Keratinocyte (primary cell): ENCODE measurements around the gene STARD10. TPM values are rescaled to one million over a fixed set of nuclear protein-coding genes. Genes with fewer than 3 reads are reported as not detected.

Experiments used
- DNase-seq: peaks from one replicate; pipeline ENCODE4 v3.0.0-alpha.2; 2011; ENCODE audit warnings: low read depth, missing footprints, low spot score
- FAIRE-seq: peaks from 2 replicates; lab custom pipeline; 2011; peaks lifted over from hg19 to GRCh38; lab: Jason Lieb, UNC
- H2AFZ ChIP-seq: 2 replicates; pipeline ENCODE4 v1.6.0; 2012; ENCODE audit warnings: low read length, control low read depth, inconsistent platforms; ENCODE audit not compliant: control insufficient read depth
- H3K27ac ChIP-seq: 2 replicates; pipeline ENCODE4 v1.5.1; 2011; ENCODE audit warnings: low read length; ENCODE audit not compliant: control insufficient read depth, insufficient read depth
- H3K27me3 ChIP-seq: 3 replicates; pipeline ENCODE4 v1.6.0; 2011; ENCODE audit warnings: low read length; ENCODE audit not compliant: control insufficient read depth, insufficient read depth; ENCODE audit errors: extremely low read depth
- H3K36me3 ChIP-seq, 2 experiments: 2 replicates in 1 of 2; 3 replicates in 1 of 2; pipeline ENCODE4 v1.5.1; 2011; ENCODE audit warnings: low read length in 2 of 2, mild to moderate bottlenecking in 1 of 2; ENCODE audit not compliant: control insufficient read depth in 2 of 2, insufficient read depth in 2 of 2; ENCODE audit errors: extremely low read depth in 1 of 2
- H3K4me1 ChIP-seq: 3 replicates; pipeline ENCODE4 v1.5.1; 2011; ENCODE audit warnings: low read length; ENCODE audit not compliant: control insufficient read depth, insufficient read depth; ENCODE audit errors: extremely low read depth
- H3K4me2 ChIP-seq: 3 replicates; pipeline ENCODE4 v1.6.0; 2011; ENCODE audit warnings: low read depth, low read length; ENCODE audit not compliant: control insufficient read depth, insufficient read depth; ENCODE audit errors: extremely low read depth
- H3K4me3 ChIP-seq, 3 experiments: fragments of 200-600 bp in 1 of 3; sonication (generic) in 1 of 3; 2 replicates in 2 of 3; 3 replicates in 1 of 3; pipeline ENCODE4 v1.5.1; 2011 to 2016; ENCODE audit warnings: low read length in 3 of 3, mild to moderate bottlenecking in 3 of 3, control low read depth in 2 of 3, inconsistent platforms in 1 of 3, low read depth in 1 of 3, mixed read lengths in 1 of 3, mixed run types in 1 of 3, moderate library complexity in 1 of 3; ENCODE audit not compliant: control insufficient read depth in 2 of 3, insufficient read depth in 2 of 3; ENCODE audit errors: extremely low read depth in 1 of 3
- H3K79me2 ChIP-seq: 2 replicates; pipeline ENCODE4 v1.6.0; 2012; ENCODE audit warnings: low read length; ENCODE audit not compliant: control insufficient read depth, insufficient read depth
- H3K9ac ChIP-seq: 3 replicates; pipeline ENCODE4 v1.6.0; 2011; ENCODE audit warnings: low read length; ENCODE audit not compliant: control insufficient read depth, insufficient read depth; ENCODE audit errors: extremely low read depth
- H3K9me1 ChIP-seq: 3 replicates; pipeline ENCODE4 v1.6.0; 2011; ENCODE audit warnings: low read length; ENCODE audit not compliant: control insufficient read depth, insufficient read depth; ENCODE audit errors: extremely low read depth
- H3K9me3 ChIP-seq: 2 replicates; pipeline ENCODE4 v1.5.1; 2012; ENCODE audit warnings: low read depth, low read length; ENCODE audit not compliant: control insufficient read depth
- H4K20me1 ChIP-seq: 3 replicates; pipeline ENCODE4 v1.6.0; 2011; ENCODE audit warnings: low read length; ENCODE audit not compliant: control insufficient read depth, insufficient read depth; ENCODE audit errors: extremely low read depth
- EZH2 ChIP-seq: IDR thresholded peaks from one replicate; pipeline ENCODE4 v1.6.1; 2012; ENCODE audit warnings: inconsistent platforms, mild to moderate bottlenecking, low read length, moderate library complexity
- dilution Hi-C: fragments of 300-500 bp; cut with MboI; formaldehyde crosslinking; loops from one replicate; pipeline ENCODE4 v1.7.0; 2020; ENCODE audit warnings: low sequenced_read_pairs; ENCODE audit not compliant: extremely low pct_ligation_motif_present
- polyA plus RNA-seq, 5 experiments: library from polyadenylated mRNA; depleted of rRNA in 3 of 5; stranded (reverse) in 3 of 5; stranded (forward) in 1 of 5; unstranded in 1 of 5; fragments of >200 nt; gene quantifications; 1 replicate in 1 of 5; 2 replicates in 3 of 5; 3 replicates in 1 of 5; pipeline versions ENCODE4 v1.2.1 to v1.2.3, GENCODE V29; 2011 to 2012; ENCODE audit warnings: missing spikeins in 2 of 5, low read depth in 1 of 5, low replicate concordance in 1 of 5
- TF ChIP-seq, protein P1 (sequence below), 3 experiments: IDR thresholded peaks in 1 of 3; conservative IDR thresholded peaks in 1 of 3; optimal IDR thresholded peaks in 1 of 3; 2 replicates in 2 of 3; 3 replicates in 1 of 3; pipeline versions ENCODE3 to v1.5.1; 2011; ENCODE audit warnings: low read length in 3 of 3, mild to moderate bottlenecking in 3 of 3, moderate library complexity in 2 of 3, control low read depth in 1 of 3, inconsistent platforms in 1 of 3; ENCODE audit not compliant: insufficient read depth in 2 of 3; ENCODE audit errors: extremely low read depth in 1 of 3

STARD10 gene
- polyA plus RNA-seq, 1 donor (not counting 4 experiments of a cell fraction or from before 2014, with no cell fraction given), result 67.0 TPM

DNA sequence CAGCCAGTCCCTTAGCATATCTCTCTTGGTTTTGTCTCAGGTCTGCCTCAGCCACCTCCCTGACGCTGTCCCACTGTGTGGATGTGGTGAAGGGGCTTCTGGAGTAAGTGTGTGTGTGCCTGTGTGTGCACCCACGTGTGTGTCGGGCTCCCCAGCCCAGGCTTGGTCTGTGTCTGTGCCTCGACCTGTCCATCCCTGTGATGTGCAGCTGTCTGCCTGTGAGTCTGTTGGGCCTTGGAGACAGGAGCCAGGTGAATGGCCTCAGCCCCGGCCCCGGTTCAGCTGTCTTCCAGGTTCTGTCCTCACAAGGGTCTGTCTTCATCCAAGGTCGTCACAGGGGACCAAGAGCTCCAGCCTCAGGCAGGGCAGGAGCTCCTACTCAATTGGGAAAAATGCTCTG is 30.2 kb upstream of the STARD10 start:
- no peak overlapping the region for H2AFZ ChIP-seq
- H4K20me1 ChIP-seq, result no peaks in the 10 kb centered on the region
- no peak overlapping the region for H3K4me3 ChIP-seq
- FAIRE-seq (no peak), DNase-seq (no peak)
- no peaks in the 10 kb centered on the region for H3K9me1 ChIP-seq
- no peaks in the 10 kb centered on the region for H3K79me2 ChIP-seq
- H3K9ac ChIP-seq, result no peak overlapping the region
- TF ChIP-seq, protein P1, sequence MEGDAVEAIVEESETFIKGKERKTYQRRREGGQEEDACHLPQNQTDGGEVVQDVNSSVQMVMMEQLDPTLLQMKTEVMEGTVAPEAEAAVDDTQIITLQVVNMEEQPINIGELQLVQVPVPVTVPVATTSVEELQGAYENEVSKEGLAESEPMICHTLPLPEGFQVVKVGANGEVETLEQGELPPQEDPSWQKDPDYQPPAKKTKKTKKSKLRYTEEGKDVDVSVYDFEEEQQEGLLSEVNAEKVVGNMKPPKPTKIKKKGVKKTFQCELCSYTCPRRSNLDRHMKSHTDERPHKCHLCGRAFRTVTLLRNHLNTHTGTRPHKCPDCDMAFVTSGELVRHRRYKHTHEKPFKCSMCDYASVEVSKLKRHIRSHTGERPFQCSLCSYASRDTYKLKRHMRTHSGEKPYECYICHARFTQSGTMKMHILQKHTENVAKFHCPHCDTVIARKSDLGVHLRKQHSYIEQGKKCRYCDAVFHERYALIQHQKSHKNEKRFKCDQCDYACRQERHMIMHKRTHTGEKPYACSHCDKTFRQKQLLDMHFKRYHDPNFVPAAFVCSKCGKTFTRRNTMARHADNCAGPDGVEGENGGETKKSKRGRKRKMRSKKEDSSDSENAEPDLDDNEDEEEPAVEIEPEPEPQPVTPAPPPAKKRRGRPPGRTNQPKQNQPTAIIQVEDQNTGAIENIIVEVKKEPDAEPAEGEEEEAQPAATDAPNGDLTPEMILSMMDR (optimal IDR thresholded peaks at IDR 0.05 in 1 of 3, IDR thresholded peaks at IDR 0.05 in 1 of 3, conservative IDR thresholded peaks at IDR 0.05 in 1 of 3; ENCODE audit: extremely low read depth in 1 of 3, insufficient read depth in 2 of 3, low read length in 3 of 3), result no peak
- no peak for TF ChIP-seq EZH2
- dilution Hi-C loops, result no loop called here
- H3K27ac ChIP-seq, result no peak overlapping the region
- H3K4me1 ChIP-seq, result peaks cover 20% of the 10 kb centered on the region
- H3K27me3 ChIP-seq, result no peaks in the 10 kb centered on the region
- H3K36me3 ChIP-seq, result peaks cover 2 to 7% of the 10 kb centered on the region in 2 experiments
- no peak overlapping the region for H3K4me2 ChIP-seq
- no peaks in the 10 kb centered on the region for H3K9me3 ChIP-seq

DNA sequence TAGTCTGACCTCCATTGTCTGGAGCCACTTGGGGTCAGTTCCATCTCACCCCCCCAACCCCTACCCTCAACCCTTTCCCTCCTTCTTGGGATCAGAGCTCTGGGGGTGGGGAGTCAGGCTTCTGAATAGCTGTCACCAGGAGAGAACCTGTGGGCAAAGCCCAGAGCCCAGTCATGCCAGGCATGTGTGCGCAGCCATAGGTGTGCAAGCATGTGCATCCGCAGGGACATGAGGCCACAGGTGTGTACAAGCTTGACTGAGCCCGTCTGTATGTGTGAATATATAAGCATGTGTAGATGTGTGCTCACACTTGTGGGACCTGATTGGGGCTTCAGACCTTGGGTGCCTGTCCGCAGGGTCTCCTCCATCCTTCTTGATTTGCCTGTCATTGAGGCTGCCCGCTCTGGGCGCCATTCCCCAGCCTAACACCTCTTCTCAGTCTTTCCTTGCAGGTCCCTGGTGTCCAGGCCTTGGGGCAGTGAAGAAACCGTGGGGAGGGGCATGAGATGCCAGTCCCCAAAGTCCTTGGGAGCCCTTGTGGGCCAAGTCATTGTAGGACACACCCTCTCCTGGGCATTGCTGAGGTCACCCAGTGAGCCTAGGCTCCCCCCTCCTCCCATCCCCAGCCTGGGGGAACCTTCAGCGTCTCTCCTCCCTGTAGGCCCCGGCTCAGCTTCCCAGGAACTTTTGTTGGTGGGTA is 29.4 kb upstream of the STARD10 start:
- H2AFZ ChIP-seq, result no peak overlapping the region
- no peaks in the 10 kb centered on the region for H4K20me1 ChIP-seq
- no peak overlapping the region for H3K4me3 ChIP-seq
- TF ChIP-seq, protein P1 (optimal IDR thresholded peaks at IDR 0.05 in 1 of 3, IDR thresholded peaks at IDR 0.05 in 1 of 3, conservative IDR thresholded peaks at IDR 0.05 in 1 of 3; ENCODE audit: extremely low read depth in 1 of 3, insufficient read depth in 2 of 3, low read length in 3 of 3), result no peak
- no peak for TF ChIP-seq EZH2
- peaks cover 20% of the 10 kb centered on the region for H3K4me1 ChIP-seq
- H3K27ac ChIP-seq, result no peak overlapping the region
- no peak overlapping the region for H3K9ac ChIP-seq
- no peak overlapping the region for H3K4me2 ChIP-seq
- peaks cover 2 to 4% of the 10 kb centered on the region in 2 experiments for H3K36me3 ChIP-seq
- H3K79me2 ChIP-seq, result no peaks in the 10 kb centered on the region
- FAIRE-seq, result no peak
- no peaks in the 10 kb centered on the region for H3K27me3 ChIP-seq
- DNase-seq, result no peak
- no peaks in the 10 kb centered on the region for H3K9me1 ChIP-seq
- dilution Hi-C loops, result no loop called here
- H3K9me3 ChIP-seq, result no peaks in the 10 kb centered on the region
